Spleen (tissue), 11 donors: ENCODE measurements around the gene COQ5. TPM values are rescaled to one million over a fixed set of nuclear protein-coding genes. Genes with fewer than 3 reads are reported as not detected.
"Not testable (repeated sequence)": the region's sequence is repeated elsewhere in the genome, so short reads cannot be mapped to it uniquely, and the experiment has no call there.

ENCODE experiments used
- DNase-seq: peaks from one replicate; pipeline ENCODE4 v3.0.0-alpha.2; 2020
- H3K27ac ChIP-seq, 8 donors: fragments of 200-600 bp; sonication (generic) in 7 of 8; 1 replicate in 4 of 8; 2 replicates in 4 of 8; pipeline versions ENCODE4 v1.5.0 to v1.8.0; 2016 to 2021; ENCODE audit warnings: inconsistent platforms in 4 of 8, mild to moderate bottlenecking in 4 of 8, moderate library complexity in 1 of 8
- H3K27me3 ChIP-seq, 7 donors: fragments of 200-600 bp; sonication (generic) in 6 of 7; replicated peaks in 1 of 7; 1 replicate in 4 of 7; 2 replicates in 3 of 7; pipeline versions ENCODE4 v1.5.0 to v1.8.0; 2016 to 2021; ENCODE audit warnings: inconsistent platforms in 3 of 7, mild to moderate bottlenecking in 1 of 7
- H3K36me3 ChIP-seq, 6 donors: fragments of 200-600 bp; sonication (generic) in 5 of 6; 1 replicate in 4 of 6; 2 replicates in 2 of 6; pipeline versions ENCODE4 v1.5.0 to v1.8.0; 2016 to 2021; ENCODE audit warnings: inconsistent platforms in 2 of 6
- H3K4me1 ChIP-seq, 6 donors: fragments of 200-600 bp; sonication (generic) in 5 of 6; 1 replicate in 3 of 6; 2 replicates in 3 of 6; pipeline versions ENCODE4 v1.5.0 to v1.8.0; 2016 to 2021; ENCODE audit warnings: inconsistent platforms in 3 of 6
- H3K4me3 ChIP-seq, 8 donors: fragments of 200-600 bp; sonication (generic) in 7 of 8; 1 replicate in 4 of 8; 2 replicates in 4 of 8; pipeline versions ENCODE4 v1.5.0 to v1.8.0; 2016 to 2021; ENCODE audit warnings: inconsistent platforms in 4 of 8, mild to moderate bottlenecking in 4 of 8, moderate library complexity in 2 of 8
- H3K9me3 ChIP-seq, 8 donors: fragments of 200-600 bp; sonication (generic) in 7 of 8; 1 replicate in 4 of 8; 2 replicates in 4 of 8; pipeline versions ENCODE4 v1.5.0 to v1.8.0; 2016 to 2021; ENCODE audit warnings: inconsistent platforms in 4 of 8
- POLR2A ChIP-seq, 3 donors: fragments of 450-650 bp; IDR thresholded peaks; one replicate each; pipeline ENCODE4 v1.5.1; 2017; ENCODE audit warnings: antibody characterized with exemption in 3 of 3, mild to moderate bottlenecking in 1 of 3
- POLR2AphosphoS5 ChIP-seq, 3 donors: sonication (generic); formaldehyde crosslinking; IDR thresholded peaks; one replicate each; pipeline ENCODE4 v1.5.1; 2017; ENCODE audit warnings: antibody characterized with exemption in 3 of 3
- WGBS, 5 donors: extraction: QIAGEN DNeasy Blood & Tissue Kit in 3 of 5; methylation state at CpG; one replicate each; pipeline versions ENCODE4 v1.1.5 to v1.1.7; 2013 to 2018; 5-methylcytosine and 5-hydroxymethylcytosine counted together
- intact Hi-C: fragments of 100-400 bp; cut with DNase I; formaldehyde crosslinking; loops from one replicate; pipeline ENCODE4 v1.15.0; 2023; ENCODE audit warnings: low total_unique reads
- polyA plus RNA-seq, 3 donors: library from polyadenylated mRNA; stranded (reverse); fragments of 200-250 nt; gene quantifications; one replicate each; pipeline ENCODE4 v1.2.1, GENCODE V29; 2013
- total RNA-seq, 7 donors: library from RNA; depleted of rRNA in 3 of 7; stranded (reverse); fragments of >200 nt in 3 of 7; fragmentation: NEBNext Ultra II Directional in 4 of 7; extraction: Animal tissue kit (Norgen Biotek cat#: 25700) in 4 of 7; gene quantifications; one replicate each; pipeline versions ENCODE4 v1.1.0 to v1.2.1, GENCODE V29; 2016 to 2021
- TF ChIP-seq, protein P1 (sequence below), 11 experiments: fragments of 200-600 bp in 7 of 11; fragments of 450-650 bp in 4 of 11; sonication (generic) in 4 of 11; IDR thresholded peaks in 8 of 11; conservative IDR thresholded peaks in 3 of 11; 1 replicate in 7 of 11; 2 replicates in 4 of 11; pipeline versions ENCODE4 v1.4.0 to v1.8.0; 2016 to 2021; ENCODE audit warnings: antibody characterized with exemption in 11 of 11, inconsistent platforms in 4 of 11, mild to moderate bottlenecking in 1 of 11
- donor health status: healthy with polysubstance abuse.
- donor health status: DM: no; HTN: no; CAD: no; lungs with moderate emphysema.
- donor health status: DM: no; HTN: no; CAD: no.
- donor health status: Bipolar disorder and iron deficiency.
- donor health status: healthy.
- donor health status: DM: no; HTN: no; CAD: no.
- donor health status: DM: yes; HTN: yes; CAD: no.

The COQ5 gene
- total and polyA plus RNA-seq, 10 donors = 18.6 to 34.6 (median 23.7) TPM

DNA sequence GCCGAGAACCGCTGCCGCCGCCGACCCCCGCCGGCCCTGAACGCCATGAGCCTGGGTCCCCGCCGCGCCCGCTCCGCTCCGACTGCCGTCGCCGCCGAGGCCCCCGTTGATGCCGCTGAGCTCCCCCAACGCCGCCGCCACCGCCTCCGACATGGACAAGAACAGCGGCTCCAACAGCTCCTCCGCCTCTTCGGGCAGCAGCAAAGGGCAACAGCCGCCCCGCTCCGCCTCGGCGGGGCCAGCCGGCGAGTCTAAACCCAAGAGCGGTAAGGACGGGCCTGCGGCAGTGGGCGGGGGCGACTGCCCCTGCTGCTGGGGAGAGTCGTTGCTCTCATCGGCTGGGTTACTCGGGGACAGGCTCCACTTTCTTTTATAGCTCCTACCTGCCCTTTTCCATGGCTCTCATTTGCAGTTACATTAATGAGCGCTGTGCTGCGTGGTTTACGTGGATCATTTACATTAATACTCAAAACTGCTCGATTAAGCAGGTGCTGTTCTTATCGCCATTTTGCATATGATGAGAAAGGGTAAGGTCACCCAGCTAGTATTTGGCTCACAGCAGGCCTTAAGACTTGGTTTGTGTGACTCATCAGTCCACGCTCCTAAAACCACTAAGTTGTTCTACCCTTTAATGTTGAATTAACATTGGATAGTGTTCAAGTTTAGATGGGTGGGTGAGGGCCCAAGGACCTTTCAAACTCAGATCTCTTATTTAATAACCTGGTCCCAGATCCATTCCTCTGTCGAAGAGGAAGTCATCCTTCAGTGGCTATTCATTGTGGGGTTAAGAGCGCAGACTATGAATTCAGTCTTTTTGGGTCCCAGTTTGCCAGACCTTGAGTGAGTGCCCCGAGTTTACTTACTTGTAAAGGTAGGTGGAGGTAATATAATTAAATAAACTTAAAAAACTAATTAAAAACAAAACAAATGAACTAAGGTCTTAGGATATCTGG, 6.0 kb upstream of the COQ5 start:
- peak; percentile 91 for DNase-seq
- Histone ChIP-seq H3K4me3 (peak overlapping the region; percentile 43 to 97 (median 88)), H3K36me3 (peaks cover 0 to 24% (median 0%) of the 10 kb centered on the region in 6 donors), H3K4me1 (peaks cover 45 to 70% (median 55%) of the 10 kb centered on the region in 6 donors), H3K9me3 (no peaks in the 10 kb centered on the region), H3K27me3 (no peaks in the 10 kb centered on the region), H3K27ac (peak overlapping the region; percentile 71 to 99 (median 97))
- 1 to 4% (median 2%) methylated on average over 12 to 52 of the region's 52 CpGs for WGBS, 5 donors
- TF ChIP-seq POLR2A (IDR thresholded peaks at IDR 0.05) (no peak), POLR2AphosphoS5 (IDR thresholded peaks at IDR 0.05) (no peak)
- TF ChIP-seq, protein P1, sequence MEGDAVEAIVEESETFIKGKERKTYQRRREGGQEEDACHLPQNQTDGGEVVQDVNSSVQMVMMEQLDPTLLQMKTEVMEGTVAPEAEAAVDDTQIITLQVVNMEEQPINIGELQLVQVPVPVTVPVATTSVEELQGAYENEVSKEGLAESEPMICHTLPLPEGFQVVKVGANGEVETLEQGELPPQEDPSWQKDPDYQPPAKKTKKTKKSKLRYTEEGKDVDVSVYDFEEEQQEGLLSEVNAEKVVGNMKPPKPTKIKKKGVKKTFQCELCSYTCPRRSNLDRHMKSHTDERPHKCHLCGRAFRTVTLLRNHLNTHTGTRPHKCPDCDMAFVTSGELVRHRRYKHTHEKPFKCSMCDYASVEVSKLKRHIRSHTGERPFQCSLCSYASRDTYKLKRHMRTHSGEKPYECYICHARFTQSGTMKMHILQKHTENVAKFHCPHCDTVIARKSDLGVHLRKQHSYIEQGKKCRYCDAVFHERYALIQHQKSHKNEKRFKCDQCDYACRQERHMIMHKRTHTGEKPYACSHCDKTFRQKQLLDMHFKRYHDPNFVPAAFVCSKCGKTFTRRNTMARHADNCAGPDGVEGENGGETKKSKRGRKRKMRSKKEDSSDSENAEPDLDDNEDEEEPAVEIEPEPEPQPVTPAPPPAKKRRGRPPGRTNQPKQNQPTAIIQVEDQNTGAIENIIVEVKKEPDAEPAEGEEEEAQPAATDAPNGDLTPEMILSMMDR (IDR thresholded peaks at IDR 0.05 in 8 of 11, conservative IDR thresholded peaks at IDR 0.05 in 3 of 11) = no peak
- intact Hi-C loops = no loop called here

DNA sequence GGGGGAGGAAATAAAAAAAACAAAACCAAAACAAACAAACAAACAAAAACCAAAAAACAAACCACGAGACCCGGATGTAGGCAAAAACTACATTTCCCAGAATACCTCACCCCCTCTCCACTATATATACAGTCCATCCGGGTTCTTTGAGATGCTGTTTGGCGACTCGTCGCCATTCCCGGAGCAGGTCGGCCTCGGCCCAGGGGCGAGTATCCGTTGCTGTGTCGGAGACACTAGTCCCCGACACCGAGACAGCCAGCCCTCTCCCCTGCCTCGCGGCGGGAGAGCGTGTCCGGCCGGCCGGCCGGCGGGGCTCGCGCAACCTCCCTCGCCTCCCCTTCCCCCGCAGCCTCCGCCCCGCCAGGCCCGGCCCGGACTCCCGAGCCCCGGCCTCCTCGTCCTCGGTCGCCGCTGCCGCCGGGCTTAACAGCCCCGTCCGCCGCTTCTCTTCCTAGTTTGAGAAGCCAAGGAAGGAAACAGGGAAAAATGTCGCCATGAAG, 5.3 kb upstream of the COQ5 start, which contains the start of gene RNF10:
Gene RNF10 (plus strand): TSS at position 154 of the 500 bp plus-strand sequence. CDS start 456 bp downstream, outside the sequence.
- TF ChIP-seq, protein P1 (IDR thresholded peaks at IDR 0.05 in 8 of 11, conservative IDR thresholded peaks at IDR 0.05 in 3 of 11) = no peak
- peak; percentile 97 to 100 (median 100) for TF ChIP-seq POLR2AphosphoS5 (IDR thresholded peaks at IDR 0.05)
- peak; percentile 93 to 98 (median 94) for TF ChIP-seq POLR2A (IDR thresholded peaks at IDR 0.05)
- whole genome bisulfite sequencing, 5 donors = 0% methylated on average over 15 to 43 of the region's 43 CpGs
- intact Hi-C loops = no loop called here
- Histone ChIP-seq H3K4me1 (peaks cover 37 to 70% (median 54%) of the 10 kb centered on the region in 6 donors), H3K9me3 (no peaks in the 10 kb centered on the region), H3K4me3 (peak within 1 kb of the TSS; percentile 43 to 97 (median 88)), H3K27me3 (no peaks in the 10 kb centered on the region), H3K27ac (peak within 1 kb of the TSS; percentile 71 to 99 (median 97)), H3K36me3 (peaks cover 0 to 16% (median 0%) of the 10 kb centered on the region in 6 donors)
- peak; percentile 93 for DNase-seq

DNA sequence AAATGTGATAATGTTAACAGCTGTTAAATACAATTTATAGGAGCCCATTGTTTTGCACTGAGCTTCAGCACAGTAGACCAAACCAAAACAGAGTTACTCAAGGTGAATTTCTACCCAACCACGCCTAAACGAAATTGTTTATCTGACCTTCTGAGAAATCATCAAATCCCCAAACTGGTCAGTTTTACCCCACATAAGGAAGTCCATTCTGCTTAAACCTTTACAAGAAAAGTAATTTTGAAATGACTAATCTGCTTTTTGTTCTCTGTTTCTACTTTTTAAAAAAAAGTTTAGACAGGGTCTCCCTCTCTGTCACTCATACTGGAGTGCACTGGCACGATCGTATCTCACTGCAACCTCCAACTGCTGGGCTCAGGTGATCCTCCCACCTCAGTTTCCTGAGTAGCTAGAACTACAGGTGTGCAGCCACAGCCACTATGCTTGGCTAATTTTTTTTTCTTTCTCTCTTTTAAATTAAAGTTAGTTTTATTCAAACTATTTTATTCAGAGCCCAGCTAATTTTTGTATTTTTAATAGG, 3.8 kb upstream of the COQ5 start:
- Histone ChIP-seq H3K9me3 (no peaks in the 10 kb centered on the region), H3K27me3 (no peaks in the 10 kb centered on the region), H3K4me1 (peaks cover 27 to 66% (median 46%) of the 10 kb centered on the region in 6 donors), H3K36me3 (peaks cover 0 to 10% (median 0%) of the 10 kb centered on the region in 6 donors), H3K4me3 (no peak overlapping the region), H3K27ac (no peak overlapping the region)
- TF ChIP-seq, protein P1 (IDR thresholded peaks at IDR 0.05 in 8 of 11, conservative IDR thresholded peaks at IDR 0.05 in 3 of 11) = no peak
- TF ChIP-seq POLR2AphosphoS5 (IDR thresholded peaks at IDR 0.05) (no peak), POLR2A (IDR thresholded peaks at IDR 0.05) (no peak)
- no peak for DNase-seq
- intact Hi-C loops = no loop called here
- WGBS, 5 donors = 56 to 76% (median 70%) methylated on average over 4 of the region's 4 CpGs

DNA sequence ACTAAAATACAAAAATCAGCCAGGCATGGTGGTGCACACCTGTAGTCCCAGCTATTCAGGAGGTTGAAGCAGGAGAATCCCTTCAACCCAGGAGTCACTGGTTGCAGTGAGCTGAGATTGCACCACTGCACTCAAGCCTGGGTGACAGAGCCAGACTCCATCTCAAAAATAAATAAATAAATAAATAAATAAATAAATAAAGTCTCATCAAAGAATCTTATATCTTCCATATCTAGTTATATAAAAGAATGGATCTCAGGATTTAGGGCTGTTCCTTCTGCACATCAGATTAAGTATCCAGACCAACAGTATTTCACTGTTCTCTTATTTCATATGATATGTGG, 1.4 kb upstream of the COQ5 start:
- Histone ChIP-seq H3K4me1 (peaks cover 5 to 59% (median 25%) of the 10 kb centered on the region in 6 donors), H3K4me3 (peak overlapping the region in 6 of 8 donors; percentile 13 to 80 (median 64)), H3K27ac (peak overlapping the region in 6 of 8 donors; percentile 91 to 95 (median 93))
- H3K36me3 ChIP-seq, DNase-seq, H3K27me3 ChIP-seq, intact Hi-C loops, H3K9me3 ChIP-seq: not testable (repeated sequence)
